Small intestine (tissue), 7 donors: Measurements from ENCODE around the gene SLC2A5. TPM values are rescaled to one million over a fixed set of nuclear protein-coding genes. Genes with fewer than 3 reads are reported as not detected.

Experiments used
- DNase-seq, 2 donors: peaks; one replicate each; pipeline versions ENCODE4 v3.0.0 to v3.0.0-alpha.2; 2013
- FAIRE-seq: peaks from 2 replicates; lab custom pipeline; 2012; peaks lifted over from hg19 to GRCh38; lab: Jason Lieb, UNC
- H3K27ac ChIP-seq, 3 donors: one replicate each; pipeline ENCODE4 v1.5.1; 2013; ENCODE audit warnings: low read length in 2 of 3, mild to moderate bottlenecking in 2 of 3, control low read depth in 1 of 3, inconsistent platforms in 1 of 3, low read depth in 1 of 3, moderate library complexity in 1 of 3
- H3K27me3 ChIP-seq, 3 donors: one replicate each; pipeline ENCODE4 v1.6.1; 2013; ENCODE audit warnings: low read length in 3 of 3, inconsistent platforms in 1 of 3; ENCODE audit not compliant: control insufficient read depth in 3 of 3, insufficient read depth in 3 of 3
- H3K36me3 ChIP-seq, 3 donors: one replicate each; pipeline ENCODE4 v1.6.1; 2013; ENCODE audit warnings: low read length in 3 of 3, inconsistent platforms in 1 of 3, low read depth in 1 of 3, mild to moderate bottlenecking in 1 of 3, moderate library complexity in 1 of 3; ENCODE audit not compliant: control insufficient read depth in 3 of 3, insufficient read depth in 2 of 3
- H3K4me1 ChIP-seq, 3 donors: one replicate each; pipeline ENCODE4 v1.6.1; 2013; ENCODE audit warnings: low read length in 2 of 3, inconsistent platforms in 1 of 3, low read depth in 1 of 3, mild to moderate bottlenecking in 1 of 3, moderate library complexity in 1 of 3; ENCODE audit not compliant: control insufficient read depth in 3 of 3, insufficient read depth in 2 of 3
- H3K4me3 ChIP-seq, 3 donors: one replicate each; pipeline ENCODE4 v1.5.1; 2013; ENCODE audit warnings: low read length in 3 of 3, control low read depth in 1 of 3, inconsistent platforms in 1 of 3, low read depth in 1 of 3, mild to moderate bottlenecking in 1 of 3, moderate library complexity in 1 of 3
- H3K9me3 ChIP-seq, 2 donors: one replicate each; pipeline ENCODE4 v1.6.1; 2013; ENCODE audit warnings: low read depth in 1 of 2, low read length in 1 of 2; ENCODE audit not compliant: control insufficient read depth in 2 of 2, insufficient read depth in 1 of 2
- WGBS, 3 donors: extraction: QIAGEN DNeasy Blood & Tissue Kit; methylation state at CpG; one replicate each; pipeline ENCODE4 v1.1.7; 2013; 5-methylcytosine and 5-hydroxymethylcytosine counted together
- polyA plus RNA-seq, 4 donors: library from polyadenylated mRNA; stranded (reverse) in 3 of 4; unstranded in 1 of 4; fragments of 200-250 nt in 3 of 4; fragments of 120-200 nt in 1 of 4; gene quantifications; one replicate each; pipeline versions ENCODE4 v1.2.1 to v1.2.3, GENCODE V29; 2013
- donor health status: healthy with polysubstance abuse.
- donor health status: control.
- donor health status: control.
- donor health status: Bipolar disorder and iron deficiency.
- donor health status: healthy.

SLC2A5 gene
- polyA plus RNA-seq, 4 donors: 42.5 to 234 (median 116) TPM

GRCh38 chr1:9110669-9111356 is 41.4 kb upstream of the SLC2A5 start:
- Histone ChIP-seq H3K4me3 (no peak overlapping the region), H3K4me1 (peaks cover 2 to 47% (median 3%) of the 10 kb centered on the region in 3 donors), H3K27me3 (no peaks in the 10 kb centered on the region), H3K27ac (peak overlapping the region in 1 of 3 donors; percentile 28), H3K9me3 (no peaks in the 10 kb centered on the region), H3K36me3 (peaks cover 0 to 68% (median 0%) of the 10 kb centered on the region in 3 donors)
- FAIRE-seq (no peak), DNase-seq (peak; percentile 71 to 92)
- WGBS, 3 donors: 36 to 43% (median 41%) methylated on average over 17 to 18 of the region's 18 CpGs

- H3K36me3 ChIP-seq: peaks cover 0 to 85% (median 3%) of the 10 kb centered on the region in 3 donors
- H3K27me3 ChIP-seq: no peaks in the 10 kb centered on the region
- 92 to 95% (median 95%) methylated on average over 12 of the region's 12 CpGs for WGBS, 3 donors
- no peaks in the 10 kb centered on the region for H3K9me3 ChIP-seq
- no peak overlapping the region for H3K27ac ChIP-seq
- DNase-seq (no peak), FAIRE-seq (no peak)
- H3K4me3 ChIP-seq: no peak overlapping the region
- H3K4me1 ChIP-seq: peaks cover 0 to 22% (median 0%) of the 10 kb centered on the region in 3 donors
Observed at GRCh38 chr1:9108056-9108665, 38.7 kb upstream of the SLC2A5 start.

- Histone ChIP-seq H3K9me3 (no peaks in the 10 kb centered on the region), H3K4me1 (peaks cover 0 to 11% (median 0%) of the 10 kb centered on the region in 3 donors), H3K27ac (no peak overlapping the region), H3K27me3 (no peaks in the 10 kb centered on the region), H3K4me3 (no peak overlapping the region), H3K36me3 (peaks cover 0 to 87% (median 5%) of the 10 kb centered on the region in 3 donors)
- 59 to 73% (median 68%) methylated on average over 4 of the region's 4 CpGs for WGBS, 3 donors
- FAIRE-seq (no peak), DNase-seq (no peak)
Observed at GRCh38 chr1:9107136-9107535, 37.7 kb upstream of the SLC2A5 start.

GRCh38 chr1:9106286-9106685 is 36.9 kb upstream of the SLC2A5 start:
- no peaks in the 10 kb centered on the region for H3K27me3 ChIP-seq
- H3K4me3 ChIP-seq: no peak overlapping the region
- peaks cover 0 to 88% (median 5%) of the 10 kb centered on the region in 3 donors for H3K36me3 ChIP-seq
- FAIRE-seq: no peak
- peaks cover 0 to 8% (median 0%) of the 10 kb centered on the region in 3 donors for H3K4me1 ChIP-seq
- no peak for DNase-seq
- WGBS, 3 donors: 91 to 95% (median 93%) methylated on average over 14 of the region's 14 CpGs
- no peak overlapping the region for H3K27ac ChIP-seq
- no peaks in the 10 kb centered on the region for H3K9me3 ChIP-seq

GRCh38 chr1:9105336-9105867 is 36.0 kb upstream of the SLC2A5 start:
- no peaks in the 10 kb centered on the region for H3K9me3 ChIP-seq
- H3K4me3 ChIP-seq: no peak overlapping the region
- H3K36me3 ChIP-seq: peaks cover 0 to 81% (median 5%) of the 10 kb centered on the region in 3 donors
- WGBS, 3 donors: 90 to 92% (median 92%) methylated on average over 22 of the region's 22 CpGs
- no peak for FAIRE-seq
- no peak for DNase-seq
- peaks cover 0 to 4% (median 0%) of the 10 kb centered on the region in 3 donors for H3K4me1 ChIP-seq
- H3K27ac ChIP-seq: no peak overlapping the region
- H3K27me3 ChIP-seq: no peaks in the 10 kb centered on the region

- FAIRE-seq (no peak), DNase-seq (peak; percentile 68 to 71)
- Histone ChIP-seq H3K27me3 (no peaks in the 10 kb centered on the region), H3K27ac (peak overlapping the region in 1 of 3 donors; percentile 13), H3K36me3 (peaks cover 0 to 59% (median 5%) of the 10 kb centered on the region in 3 donors), H3K4me3 (no peak overlapping the region), H3K4me1 (peaks cover 0 to 7% (median 0%) of the 10 kb centered on the region in 3 donors), H3K9me3 (peaks cover 0 to 5% of the 10 kb centered on the region in 2 donors)
- WGBS, 3 donors: 45 to 69% (median 54%) methylated on average over 4 of the region's 4 CpGs
Observed at GRCh38 chr1:9101510-9102146, 32.2 kb upstream of the SLC2A5 start.

GRCh38 chr1:9100471-9101043 is 31.1 kb upstream of the SLC2A5 start:
- Histone ChIP-seq H3K4me1 (peaks cover 0 to 7% (median 0%) of the 10 kb centered on the region in 3 donors), H3K4me3 (no peak overlapping the region), H3K36me3 (peaks cover 0 to 49% (median 5%) of the 10 kb centered on the region in 3 donors), H3K9me3 (peaks cover 0 to 15% of the 10 kb centered on the region in 2 donors), H3K27ac (no peak overlapping the region), H3K27me3 (no peaks in the 10 kb centered on the region)
- FAIRE-seq (no peak), DNase-seq (no peak)
- 91 to 94% (median 94%) methylated on average over 8 of the region's 8 CpGs for WGBS, 3 donors

- FAIRE-seq (no peak), DNase-seq (no peak)
- Histone ChIP-seq H3K27ac (no peak overlapping the region), H3K27me3 (no peaks in the 10 kb centered on the region), H3K36me3 (peaks cover 0 to 41% (median 5%) of the 10 kb centered on the region in 3 donors), H3K9me3 (peaks cover 0 to 18% of the 10 kb centered on the region in 2 donors), H3K4me3 (no peak overlapping the region), H3K4me1 (peaks cover 0 to 7% (median 0%) of the 10 kb centered on the region in 3 donors)
- 86 to 92% (median 90%) methylated on average over 7 of the region's 7 CpGs for WGBS, 3 donors
Observed at GRCh38 chr1:9099555-9099954, 30.1 kb upstream of the SLC2A5 start.
